Left ventricle myocardium inferior (tissue), 1 donor: Measurements from ENCODE around the gene CEP55. TPM values are rescaled to one million over a fixed set of nuclear protein-coding genes. Genes with fewer than 3 reads are reported as not detected.
A peak's percentile ranks its signal among the peaks of the same experiment; 100 is the strongest.

ENCODE experiments used
- DNase-seq: peaks from one replicate; pipeline ENCODE4 v3.0.0-alpha.2; 2020
- H3K27ac ChIP-seq: fragments of 200-600 bp; replicated peaks from 2 replicates; pipeline ENCODE4 v1.8.0; 2021
- H3K27me3 ChIP-seq: fragments of 200-600 bp; 2 replicates; pipeline ENCODE4 v1.8.0; 2021; ENCODE audit warnings: low read depth
- H3K36me3 ChIP-seq: fragments of 200-600 bp; 2 replicates; pipeline ENCODE4 v1.8.0; 2021
- H3K4me1 ChIP-seq: fragments of 200-600 bp; 2 replicates; pipeline ENCODE4 v1.8.0; 2021
- H3K4me3 ChIP-seq: fragments of 200-600 bp; 2 replicates; pipeline ENCODE4 v1.8.0; 2021; ENCODE audit warnings: mild to moderate bottlenecking, moderate library complexity
- H3K9me3 ChIP-seq: fragments of 200-600 bp; replicated peaks from 2 replicates; pipeline ENCODE4 v1.8.0; 2021
- intact Hi-C: fragments of 100-400 bp; cut with micrococcal nuclease; formaldehyde crosslinking; loops from one replicate; pipeline ENCODE4 v1.11.0; 2022
- total RNA-seq: library from RNA; stranded (reverse); fragmentation: NEBNext Ultra II Directional; extraction: Animal tissue kit (Norgen Biotek cat#: 25700); gene quantifications from one replicate; pipeline ENCODE4 v1.2.1, GENCODE V29; 2021
- TF ChIP-seq, protein P1 (sequence below): fragments of 200-600 bp; IDR thresholded peaks from 2 replicates; pipeline ENCODE4 v1.8.0; 2021; ENCODE audit warnings: antibody characterized with exemption, mild to moderate bottlenecking, borderline replicate concordance
- donor health status: DM: no; HTN: yes; CAD: no; lungs with severe emphysema.

The CEP55 gene
- total RNA-seq, 1 donor from 2014 or later: 0.66 TPM

DNA sequence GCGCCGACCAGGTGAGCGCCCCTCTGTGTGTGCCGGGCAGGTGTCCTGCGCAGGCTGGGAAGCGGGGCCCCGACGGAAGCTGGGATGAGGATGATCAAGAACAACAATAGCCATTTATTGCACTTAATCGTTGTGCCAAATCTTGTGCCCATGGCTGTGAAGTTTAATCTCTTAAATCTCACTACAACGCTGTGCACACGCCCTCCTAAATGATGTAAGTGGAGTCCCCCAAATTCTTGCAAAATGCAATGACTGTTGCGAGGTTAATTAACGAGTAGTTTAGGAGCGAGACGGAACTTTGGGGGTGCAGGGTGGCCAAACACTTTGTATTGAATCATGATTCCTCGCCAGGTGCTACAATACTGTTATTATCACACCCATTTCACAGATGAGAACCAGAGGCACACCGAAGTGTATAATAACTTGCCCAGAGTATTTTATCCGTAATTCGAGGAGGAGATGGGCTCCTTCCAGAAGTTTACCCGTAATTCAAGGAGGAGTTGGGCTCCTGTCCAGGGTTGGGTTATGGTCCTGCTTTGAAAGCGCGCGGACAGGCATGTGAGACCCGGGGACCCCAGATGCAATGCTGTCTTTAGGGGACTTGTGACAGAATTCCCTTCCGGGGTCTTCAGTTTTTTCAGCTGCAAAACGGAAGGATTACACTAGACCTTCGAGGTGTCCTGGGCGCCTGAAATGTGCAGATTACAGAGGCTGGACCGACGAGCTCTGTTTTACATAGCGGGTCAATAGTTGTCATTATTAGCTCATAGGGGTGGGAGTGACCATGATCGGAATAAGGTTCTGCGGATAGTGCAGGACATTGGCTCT is 71.1 kb downstream of the CEP55 start:
- Histone ChIP-seq H3K9me3 (no peaks in the 10 kb centered on the region), H3K4me3 (peak overlapping the region; percentile 51), H3K36me3 (no peaks in the 10 kb centered on the region), H3K4me1 (peaks cover 16% of the 10 kb centered on the region), H3K27me3 (peaks cover 90% of the 10 kb centered on the region), H3K27ac (no peak overlapping the region)
- intact Hi-C loops: no loop called here
- TF ChIP-seq, protein P1, sequence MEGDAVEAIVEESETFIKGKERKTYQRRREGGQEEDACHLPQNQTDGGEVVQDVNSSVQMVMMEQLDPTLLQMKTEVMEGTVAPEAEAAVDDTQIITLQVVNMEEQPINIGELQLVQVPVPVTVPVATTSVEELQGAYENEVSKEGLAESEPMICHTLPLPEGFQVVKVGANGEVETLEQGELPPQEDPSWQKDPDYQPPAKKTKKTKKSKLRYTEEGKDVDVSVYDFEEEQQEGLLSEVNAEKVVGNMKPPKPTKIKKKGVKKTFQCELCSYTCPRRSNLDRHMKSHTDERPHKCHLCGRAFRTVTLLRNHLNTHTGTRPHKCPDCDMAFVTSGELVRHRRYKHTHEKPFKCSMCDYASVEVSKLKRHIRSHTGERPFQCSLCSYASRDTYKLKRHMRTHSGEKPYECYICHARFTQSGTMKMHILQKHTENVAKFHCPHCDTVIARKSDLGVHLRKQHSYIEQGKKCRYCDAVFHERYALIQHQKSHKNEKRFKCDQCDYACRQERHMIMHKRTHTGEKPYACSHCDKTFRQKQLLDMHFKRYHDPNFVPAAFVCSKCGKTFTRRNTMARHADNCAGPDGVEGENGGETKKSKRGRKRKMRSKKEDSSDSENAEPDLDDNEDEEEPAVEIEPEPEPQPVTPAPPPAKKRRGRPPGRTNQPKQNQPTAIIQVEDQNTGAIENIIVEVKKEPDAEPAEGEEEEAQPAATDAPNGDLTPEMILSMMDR: no peak
- no peak for DNase-seq

DNA sequence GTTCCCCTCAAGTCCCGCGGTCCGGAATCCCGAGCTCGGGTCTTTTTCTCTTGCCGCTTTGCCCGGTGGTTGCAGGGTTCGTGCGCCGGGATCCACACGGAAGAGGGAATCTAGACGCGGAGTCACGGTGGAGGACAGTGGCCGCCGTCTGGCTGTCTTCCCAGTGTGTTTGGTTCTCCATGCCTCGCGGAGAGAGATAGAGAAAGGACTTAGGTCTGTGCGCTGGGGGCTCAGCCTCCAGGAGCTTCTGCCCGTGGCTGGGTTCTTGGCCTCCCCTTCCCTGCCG is 71.6 kb downstream of the CEP55 start:
- Histone ChIP-seq H3K27ac (no peak overlapping the region), H3K36me3 (no peaks in the 10 kb centered on the region), H3K27me3 (peaks cover 88% of the 10 kb centered on the region), H3K9me3 (no peaks in the 10 kb centered on the region), H3K4me1 (peaks cover 16% of the 10 kb centered on the region), H3K4me3 (peak overlapping the region; percentile 51)
- TF ChIP-seq, protein P1: no peak
- DNase-seq: peak; percentile 22
- intact Hi-C loops: no loop called here

DNA sequence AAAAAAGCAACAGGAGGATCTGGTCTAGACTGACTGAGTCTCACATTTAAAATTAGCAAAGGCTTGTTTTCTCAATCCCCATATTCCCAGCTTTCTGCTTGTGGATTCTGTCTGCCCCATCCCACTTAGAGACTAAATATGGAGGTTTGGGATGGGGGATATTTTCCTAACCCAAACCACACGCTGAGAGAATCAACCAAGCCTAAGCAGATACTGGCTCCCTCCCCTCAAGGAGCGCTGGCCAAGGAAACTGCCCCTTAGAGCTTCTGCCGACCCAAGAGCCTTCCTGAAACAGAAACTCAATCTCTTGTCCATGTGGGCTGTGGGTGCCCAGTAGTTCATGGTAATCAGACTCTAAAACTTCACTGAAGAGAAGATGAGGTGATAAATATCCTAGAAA is 74.0 kb downstream of the CEP55 start:
- Histone ChIP-seq H3K4me1 (peaks cover 16% of the 10 kb centered on the region), H3K4me3 (no peak overlapping the region), H3K27ac (no peak overlapping the region), H3K36me3 (no peaks in the 10 kb centered on the region), H3K27me3 (peaks cover 65% of the 10 kb centered on the region), H3K9me3 (no peaks in the 10 kb centered on the region)
- intact Hi-C loops: no loop called here
- no peak for DNase-seq
- TF ChIP-seq, protein P1: no peak

DNA sequence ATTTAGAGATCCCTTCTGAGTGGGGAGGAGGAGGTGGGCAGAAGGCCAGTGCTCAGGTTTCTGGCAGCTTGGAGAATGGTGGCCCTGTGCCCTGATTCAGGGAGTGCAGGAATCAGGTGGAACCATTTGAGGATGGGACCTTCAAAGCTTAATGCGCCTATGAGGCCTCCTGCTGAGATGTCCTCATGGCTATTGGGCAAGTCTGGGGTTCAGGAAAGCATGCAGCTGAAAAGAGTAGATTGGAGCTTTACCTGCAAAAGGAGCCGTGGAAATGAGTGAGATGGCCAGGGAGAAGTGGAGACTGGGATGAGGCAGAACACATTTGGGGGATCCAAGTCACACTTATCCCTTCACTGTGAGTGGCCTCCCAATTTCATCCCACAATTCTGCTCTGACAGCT is 76.2 kb downstream of the CEP55 start:
- TF ChIP-seq, protein P1: no peak
- no peak overlapping the region for H3K4me3 ChIP-seq
- H3K4me1 ChIP-seq: peaks cover 5% of the 10 kb centered on the region
- no peaks in the 10 kb centered on the region for H3K36me3 ChIP-seq
- no peak overlapping the region for H3K27ac ChIP-seq
- peaks cover 43% of the 10 kb centered on the region for H3K27me3 ChIP-seq
- intact Hi-C loops: no loop called here
- no peak for DNase-seq
- H3K9me3 ChIP-seq: no peaks in the 10 kb centered on the region

DNA sequence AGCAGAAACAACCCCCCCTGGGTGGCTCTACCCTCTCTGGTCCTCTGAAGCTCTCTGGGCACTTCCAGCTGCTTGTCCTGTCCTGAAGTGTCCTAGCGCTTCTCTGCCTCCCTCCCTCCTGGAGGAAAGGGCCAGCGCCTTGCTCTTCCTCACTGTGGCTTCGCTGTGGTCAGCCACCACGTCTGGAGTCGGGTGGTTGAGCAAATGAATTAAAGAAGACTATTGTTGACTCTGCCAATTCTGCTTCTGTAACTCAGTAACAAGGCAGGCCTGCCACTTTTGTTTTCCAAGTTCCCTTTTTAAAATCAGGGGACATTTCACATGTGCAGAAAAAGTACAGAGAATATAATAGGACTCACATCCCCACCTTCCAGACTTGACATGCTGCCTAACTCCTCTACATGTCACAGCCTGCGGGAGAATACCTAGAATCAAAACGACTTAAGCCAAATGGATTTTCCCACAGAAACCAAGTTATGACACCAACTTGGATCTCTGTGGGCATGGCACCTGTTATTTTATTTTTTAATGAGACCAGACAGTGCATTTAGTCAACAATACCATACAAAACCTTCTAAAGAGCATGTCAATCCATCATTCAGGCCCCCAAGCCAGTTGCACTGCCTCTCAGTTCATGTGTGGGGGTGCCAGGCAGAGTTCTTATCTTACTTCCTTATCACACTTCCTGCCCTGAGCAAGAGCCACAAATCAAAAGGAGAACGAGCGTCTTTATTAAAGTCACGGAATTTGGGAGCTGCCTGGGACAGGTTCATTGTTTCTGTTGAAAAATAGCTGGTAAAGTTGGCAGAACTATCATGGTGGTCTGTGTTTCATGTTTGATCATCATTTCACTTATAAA is 76.9 kb downstream of the CEP55 start:
- DNase-seq: peak; percentile 20
- peaks cover 36% of the 10 kb centered on the region for H3K27me3 ChIP-seq
- intact Hi-C loops: no loop called here

More for the DNA sequence above, 76.9 kb downstream of the CEP55 start:
- Histone ChIP-seq H3K36me3 (no peaks in the 10 kb centered on the region), H3K4me1 (no peaks in the 10 kb centered on the region), H3K4me3 (no peak overlapping the region), H3K9me3 (no peaks in the 10 kb centered on the region), H3K27ac (no peak overlapping the region)
- TF ChIP-seq, protein P1: no peak
